Measurements from ENCODE around the gene UPK3B.
"Not testable (repeated sequence)": the region's sequence is repeated elsewhere in the genome, so short reads cannot be mapped to it uniquely, and the experiment has no call there.

Gene UPK3B

GRCh38 chr7:76497918-76498582, 12.3 kb upstream of the UPK3B start:
- H3K4me3 ChIP-seq (ENCODE audit: low read depth, low read length); H3K4me1 ChIP-seq (ENCODE audit: control insufficient read depth, insufficient read depth, low read length, unreplicated experiment); H3K79me2 ChIP-seq (ENCODE audit: control insufficient read depth, insufficient read depth, low read length, unreplicated experiment); H3K27me3 ChIP-seq (ENCODE audit: insufficient read depth, low read length); H3K36me3 ChIP-seq (ENCODE audit: insufficient read depth, low read length); H3K27ac ChIP-seq (ENCODE audit: low read depth, low read length); H2AFZ ChIP-seq (ENCODE audit: low read length, unreplicated experiment): not testable (repeated sequence)

DNA sequence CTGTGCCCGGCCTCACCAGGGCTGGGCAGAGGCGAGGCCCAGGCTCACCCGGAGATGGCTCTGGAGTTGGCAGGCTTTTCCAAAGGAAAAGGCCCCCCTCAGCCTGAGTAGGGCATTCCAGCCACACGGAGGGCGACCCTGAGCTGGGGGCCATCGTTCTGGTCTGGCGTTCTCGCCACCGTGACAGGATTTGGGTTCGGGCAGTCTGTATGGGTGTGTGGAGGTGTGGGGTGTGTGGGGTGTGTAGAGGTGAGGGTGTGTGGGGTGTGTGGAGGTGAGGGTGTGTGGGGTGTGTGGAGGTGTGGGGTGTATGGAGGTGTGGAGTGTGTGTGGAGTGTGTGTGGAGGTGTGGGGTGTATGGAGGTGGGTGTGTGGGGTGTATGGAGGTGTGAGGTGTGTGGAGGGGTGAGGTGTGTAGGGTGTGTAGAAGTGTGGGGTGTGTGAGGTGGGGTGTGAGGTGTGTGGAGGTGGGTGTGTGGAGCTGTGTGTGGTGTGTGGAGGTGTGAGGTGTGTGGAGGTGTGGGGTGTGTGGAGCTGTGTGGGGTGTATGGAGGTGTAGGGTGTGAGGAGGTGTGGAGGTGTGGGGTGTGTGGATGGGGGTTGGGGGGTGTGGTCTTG, 11.7 kb upstream of the UPK3B start:
- not testable (repeated sequence) for H3K4me1 ChIP-seq (ENCODE audit: control insufficient read depth, insufficient read depth, low read length, unreplicated experiment); H3K4me3 ChIP-seq (ENCODE audit: low read depth, low read length)

DNA sequence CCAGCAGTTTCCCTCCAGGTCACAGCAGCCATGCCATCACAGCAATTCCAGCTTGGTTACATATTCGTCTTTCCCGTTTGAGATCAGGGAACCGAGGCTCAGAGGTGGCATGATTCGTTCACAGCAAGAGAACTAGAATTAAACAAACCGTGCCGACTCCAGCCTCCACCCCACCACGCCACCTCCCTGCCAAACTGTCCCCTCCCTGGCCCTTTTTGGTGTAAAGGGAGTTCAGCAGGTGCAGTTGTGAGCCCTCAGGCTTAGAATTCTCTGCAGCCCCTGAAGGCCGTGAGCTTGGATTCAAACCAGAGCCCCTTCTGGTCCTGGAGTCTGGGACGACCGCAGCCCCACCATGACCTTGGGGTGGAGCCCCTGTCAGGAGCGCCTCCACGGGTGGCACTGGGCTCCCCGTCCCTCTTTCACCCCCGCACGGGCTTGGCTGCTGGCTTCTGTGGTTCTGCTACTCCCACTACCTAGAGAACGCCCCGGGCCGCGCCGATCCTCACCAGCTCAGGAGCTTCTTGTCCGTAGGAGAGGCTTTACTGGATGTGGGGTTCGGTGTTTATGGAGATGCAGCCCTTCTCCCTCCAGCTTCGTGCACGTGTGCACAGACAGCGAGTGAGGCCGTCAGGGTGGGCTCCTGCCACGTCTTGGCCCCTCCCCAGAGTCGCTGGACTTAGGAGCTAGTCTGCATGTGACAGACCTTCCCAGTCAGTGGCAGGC, 11.0 kb upstream of the UPK3B start:
- not testable (repeated sequence) for H3K27ac ChIP-seq (ENCODE audit: low read depth, low read length)

More for the DNA sequence above, 11.7 kb upstream of the UPK3B start:
- not testable (repeated sequence) for H3K36me3 ChIP-seq (ENCODE audit: insufficient read depth, low read length); H3K27me3 ChIP-seq (ENCODE audit: insufficient read depth, low read length); H3K79me2 ChIP-seq (ENCODE audit: control insufficient read depth, insufficient read depth, low read length, unreplicated experiment); H2AFZ ChIP-seq (ENCODE audit: low read length, unreplicated experiment); H3K27ac ChIP-seq (ENCODE audit: low read depth, low read length)

GRCh38 chr7:76499924-76500241, 10.5 kb upstream of the UPK3B start:
- not testable (repeated sequence) for H3K27me3 ChIP-seq (ENCODE audit: insufficient read depth, low read length); H3K36me3 ChIP-seq (ENCODE audit: insufficient read depth, low read length); H3K27ac ChIP-seq (ENCODE audit: low read depth, low read length); H3K4me3 ChIP-seq (ENCODE audit: low read depth, low read length); H3K79me2 ChIP-seq (ENCODE audit: control insufficient read depth, insufficient read depth, low read length, unreplicated experiment); H2AFZ ChIP-seq (ENCODE audit: low read length, unreplicated experiment); H3K4me1 ChIP-seq (ENCODE audit: control insufficient read depth, insufficient read depth, low read length, unreplicated experiment)

More for the DNA sequence above, 11.0 kb upstream of the UPK3B start:
- H2AFZ ChIP-seq (ENCODE audit: low read length, unreplicated experiment); H3K4me1 ChIP-seq (ENCODE audit: control insufficient read depth, insufficient read depth, low read length, unreplicated experiment); H3K36me3 ChIP-seq (ENCODE audit: insufficient read depth, low read length); H3K4me3 ChIP-seq (ENCODE audit: low read depth, low read length); H3K79me2 ChIP-seq (ENCODE audit: control insufficient read depth, insufficient read depth, low read length, unreplicated experiment); H3K27me3 ChIP-seq (ENCODE audit: insufficient read depth, low read length): not testable (repeated sequence)

DNA sequence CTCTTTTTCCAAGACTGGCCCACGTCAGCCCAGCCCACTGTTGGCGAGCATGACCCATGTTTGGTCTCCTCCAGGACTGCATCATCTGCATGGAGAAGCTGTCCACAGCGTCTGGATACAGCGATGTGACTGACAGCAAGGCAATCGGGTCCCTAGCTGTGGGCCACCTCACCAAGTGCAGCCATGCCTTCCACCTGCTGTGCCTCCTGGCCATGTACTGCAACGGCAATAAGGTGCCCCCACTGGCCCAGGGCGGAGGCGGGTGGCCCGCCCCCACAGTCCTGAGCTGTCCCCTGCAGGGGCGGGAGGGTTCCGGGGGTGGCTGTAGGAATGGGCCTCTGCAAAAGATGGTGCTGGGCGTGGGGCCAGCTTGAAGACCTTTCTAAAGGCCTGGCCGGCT, 8.1 kb upstream of the UPK3B start:
- not testable (repeated sequence) for H3K79me2 ChIP-seq (ENCODE audit: control insufficient read depth, insufficient read depth, low read length, unreplicated experiment); H3K27me3 ChIP-seq (ENCODE audit: insufficient read depth, low read length); H3K27ac ChIP-seq (ENCODE audit: low read depth, low read length); H3K4me3 ChIP-seq (ENCODE audit: low read depth, low read length); H3K4me1 ChIP-seq (ENCODE audit: control insufficient read depth, insufficient read depth, low read length, unreplicated experiment); H3K36me3 ChIP-seq (ENCODE audit: insufficient read depth, low read length); H2AFZ ChIP-seq (ENCODE audit: low read length, unreplicated experiment)

- not testable (repeated sequence) for H3K79me2 ChIP-seq (ENCODE audit: control insufficient read depth, insufficient read depth, low read length, unreplicated experiment); H3K4me1 ChIP-seq (ENCODE audit: control insufficient read depth, insufficient read depth, low read length, unreplicated experiment); H3K36me3 ChIP-seq (ENCODE audit: insufficient read depth, low read length); H2AFZ ChIP-seq (ENCODE audit: low read length, unreplicated experiment); H3K27me3 ChIP-seq (ENCODE audit: insufficient read depth, low read length); H3K4me3 ChIP-seq (ENCODE audit: low read depth, low read length); H3K27ac ChIP-seq (ENCODE audit: low read depth, low read length)
These were observed 7.5 kb upstream of the UPK3B start for GRCh38 chr7:76502836-76503235.

DNA sequence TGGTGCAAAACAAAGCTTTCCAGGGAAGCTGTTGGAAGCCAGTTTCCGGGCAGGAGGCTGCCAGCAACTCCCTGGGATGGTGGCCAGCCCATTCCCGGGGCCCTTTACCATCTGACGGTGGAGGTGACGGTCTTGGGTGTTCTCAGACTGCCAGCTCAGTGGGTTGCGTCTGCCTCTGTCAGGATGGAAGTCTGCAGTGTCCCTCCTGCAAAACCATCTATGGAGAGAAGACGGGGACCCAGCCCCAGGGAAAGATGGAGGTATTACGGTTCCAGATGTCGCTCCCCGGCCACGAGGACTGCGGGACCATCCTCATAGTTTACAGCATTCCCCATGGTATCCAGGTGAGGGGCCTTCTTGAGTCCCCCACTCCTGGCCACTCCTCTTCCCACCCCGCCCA, 7.1 kb upstream of the UPK3B start:
- H3K4me1 ChIP-seq (ENCODE audit: control insufficient read depth, insufficient read depth, low read length, unreplicated experiment); H3K27me3 ChIP-seq (ENCODE audit: insufficient read depth, low read length); H3K27ac ChIP-seq (ENCODE audit: low read depth, low read length); H2AFZ ChIP-seq (ENCODE audit: low read length, unreplicated experiment); H3K79me2 ChIP-seq (ENCODE audit: control insufficient read depth, insufficient read depth, low read length, unreplicated experiment); H3K36me3 ChIP-seq (ENCODE audit: insufficient read depth, low read length); H3K4me3 ChIP-seq (ENCODE audit: low read depth, low read length): not testable (repeated sequence)

GRCh38 chr7:76504351-76505167, 5.8 kb upstream of the UPK3B start:
- H3K4me1 ChIP-seq (ENCODE audit: control insufficient read depth, insufficient read depth, low read length, unreplicated experiment); H3K36me3 ChIP-seq (ENCODE audit: insufficient read depth, low read length): not testable (repeated sequence)

GRCh38 chr7:76505168-76506080, 4.9 kb upstream of the UPK3B start:
- H3K79me2 ChIP-seq (ENCODE audit: control insufficient read depth, insufficient read depth, low read length, unreplicated experiment): no peaks in the 10 kb centered on the region
- no peaks in the 10 kb centered on the region for H3K27me3 ChIP-seq (ENCODE audit: insufficient read depth, low read length)
- H3K4me1 ChIP-seq (ENCODE audit: control insufficient read depth, insufficient read depth, low read length, unreplicated experiment): peaks cover 5% of the 10 kb centered on the region
- H3K4me3 ChIP-seq (ENCODE audit: low read depth, low read length): no peak overlapping the region
- peaks cover 3% of the 10 kb centered on the region; the same call in 1 of the 2 replicates for H3K36me3 ChIP-seq (ENCODE audit: insufficient read depth, low read length)
- no peak overlapping the region for H3K27ac ChIP-seq (ENCODE audit: low read depth, low read length)
- H2AFZ ChIP-seq (ENCODE audit: low read length, unreplicated experiment): no peak overlapping the region

More at GRCh38 chr7:76504351-76505167, 5.8 kb upstream of the UPK3B start:
- H3K4me3 ChIP-seq (ENCODE audit: low read depth, low read length); H3K27ac ChIP-seq (ENCODE audit: low read depth, low read length); H2AFZ ChIP-seq (ENCODE audit: low read length, unreplicated experiment); H3K79me2 ChIP-seq (ENCODE audit: control insufficient read depth, insufficient read depth, low read length, unreplicated experiment); H3K27me3 ChIP-seq (ENCODE audit: insufficient read depth, low read length): not testable (repeated sequence)

DNA sequence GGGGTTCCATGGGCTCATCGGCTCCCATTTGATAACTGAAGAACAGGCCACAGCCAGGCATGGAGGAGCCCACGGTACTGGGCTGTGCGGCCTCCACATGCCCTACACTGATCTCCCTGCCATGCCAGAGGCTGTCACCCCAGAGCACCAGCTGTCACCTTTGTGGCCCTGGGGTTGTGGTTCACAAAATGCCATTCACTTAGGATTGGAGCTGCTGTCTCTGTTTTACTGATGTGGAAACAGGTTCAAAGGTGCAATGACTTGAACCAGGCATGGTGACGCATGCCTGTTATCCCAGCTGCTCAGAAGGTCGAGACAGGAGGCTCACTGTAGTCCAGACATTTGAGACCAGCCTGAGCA, 4.3 kb upstream of the UPK3B start:
- H2AFZ ChIP-seq (ENCODE audit: low read length, unreplicated experiment): no peak overlapping the region
- H3K36me3 ChIP-seq (ENCODE audit: insufficient read depth, low read length): peaks cover 3% of the 10 kb centered on the region; the same call in 1 of the 2 replicates
- peaks cover 5% of the 10 kb centered on the region for H3K4me1 ChIP-seq (ENCODE audit: control insufficient read depth, insufficient read depth, low read length, unreplicated experiment)
- H3K79me2 ChIP-seq (ENCODE audit: control insufficient read depth, insufficient read depth, low read length, unreplicated experiment): no peaks in the 10 kb centered on the region
- H3K27me3 ChIP-seq (ENCODE audit: insufficient read depth, low read length): no peaks in the 10 kb centered on the region
- no peak overlapping the region for H3K27ac ChIP-seq (ENCODE audit: low read depth, low read length)
- no peak overlapping the region for H3K4me3 ChIP-seq (ENCODE audit: low read depth, low read length)

Data from ACC112 (cell line).